K562 (cell line): Measurements from ENCODE around the gene UMODL1. TPM values are rescaled to one million over a fixed set of nuclear protein-coding genes. Genes with fewer than 3 reads are reported as not detected.

ENCODE experiments used
- ATAC-seq: fragments of 200-7000 bp; cut with Tn5 transposase; 3 replicates; pipeline ENCODE4 v1.9.1; 2020; ENCODE audit warnings: moderate library complexity
- BruUV-seq: library from RNA; stranded (reverse); fragments of 400-500 nt; replicated peaks from 2 replicates; lab custom pipeline; 2021; lab: Mats Ljungman, UMichigan
- CTCF ChIA-PET: fragments of 300-600 bp; formaldehyde crosslinking; extraction: SDS; loops from one replicate; lab custom pipeline; 2021; ENCODE audit warnings: low intra/inter-chr PET ratio; lab: Yijun Ruan, JAX
- POLR2A ChIA-PET: fragments of 300-600, 350-650 bp; sonication (Branson Sonifier 250); formaldehyde crosslinking; extraction: SDS; loops from one replicate; lab custom pipeline; 2021; ENCODE audit warnings: antibody characterized with exemption, inconsistent platforms; lab: Yijun Ruan, JAX
- DNase-seq, 4 experiments: peaks; one replicate each; pipeline versions ENCODE4 v3.0.0 to v3.0.0-alpha.2; 2011 to 2018; ENCODE audit warnings: low spot score in 3 of 4, mixed read lengths in 3 of 4; ENCODE audit errors: extremely low read depth in 1 of 4
- FAIRE-seq: peaks from 2 replicates; lab custom pipeline; 2011; peaks lifted over from hg19 to GRCh38; lab: Jason Lieb, UNC
- H2AFZ ChIP-seq: 2 replicates; pipeline ENCODE4 v1.6.0; 2011; ENCODE audit warnings: low read depth, low read length, control low read depth, inconsistent platforms
- H3K27ac ChIP-seq: fragments of 200-600 bp; 3 replicates; pipeline ENCODE4 v1.8.0; 2011; ENCODE audit warnings: low read depth, mild to moderate bottlenecking, control low read depth, inconsistent platforms, low read length, moderate library complexity, mixed read lengths; ENCODE audit errors: extremely low read depth
- H3K27me3 ChIP-seq, 2 experiments: fragments of 300-600 bp in 1 of 2; 2 replicates in 1 of 2; 3 replicates in 1 of 2; pipeline versions ENCODE4 v1.6.0 to v1.8.0; 2011; ENCODE audit warnings: inconsistent platforms in 2 of 2, low read length in 2 of 2, mild to moderate bottlenecking in 1 of 2, mixed read lengths in 1 of 2, moderate library complexity in 1 of 2; ENCODE audit not compliant: control insufficient read depth in 2 of 2, insufficient read depth in 2 of 2
- H3K36me3 ChIP-seq: fragments of 300-600 bp; 3 replicates; pipeline ENCODE4 v1.8.0; 2011; ENCODE audit warnings: mild to moderate bottlenecking, low read length, inconsistent platforms; ENCODE audit not compliant: control insufficient read depth, insufficient read depth
- H3K4me1 ChIP-seq, 2 experiments: fragments of 200-600 bp in 1 of 2; replicated peaks in 1 of 2; 2 replicates in 1 of 2; 3 replicates in 1 of 2; pipeline versions ENCODE4 v1.5.1 to v1.8.0; 2011; ENCODE audit warnings: inconsistent platforms in 2 of 2, low read length in 2 of 2, mild to moderate bottlenecking in 1 of 2, mixed read lengths in 1 of 2, moderate library complexity in 1 of 2; ENCODE audit not compliant: control insufficient read depth in 2 of 2, insufficient read depth in 2 of 2
- H3K4me2 ChIP-seq: 2 replicates; pipeline ENCODE4 v1.6.1; 2011; ENCODE audit warnings: low read length, control low read depth, inconsistent platforms, mixed read lengths; ENCODE audit not compliant: insufficient read depth
- H3K4me3 ChIP-seq: fragments of 200-600 bp; sonication (generic), shearing (Covaris generic); 2 replicates; pipeline ENCODE4 v1.5.1; 2016; ENCODE audit warnings: control low read depth, inconsistent platforms
- H3K79me2 ChIP-seq: fragments of 200-600 bp; 3 replicates; pipeline ENCODE4 v1.8.0; 2011; ENCODE audit warnings: low read length, inconsistent platforms; ENCODE audit not compliant: control insufficient read depth, insufficient read depth
- H3K9ac ChIP-seq, 2 experiments: 2 replicates each; pipeline versions ENCODE4 v1.6.0 to v1.6.1; 2011; ENCODE audit warnings: low read depth in 2 of 2, low read length in 2 of 2, control low read depth in 1 of 2, inconsistent platforms in 1 of 2, mild to moderate bottlenecking in 1 of 2, mixed read lengths in 1 of 2; ENCODE audit not compliant: insufficient read depth in 1 of 2
- H3K9me1 ChIP-seq: one replicate; pipeline ENCODE4 v1.6.0; 2011; ENCODE audit warnings: inconsistent platforms, mild to moderate bottlenecking, low read length, moderate library complexity; ENCODE audit not compliant: control insufficient read depth, insufficient read depth
- H3K9me3 ChIP-seq: replicated peaks from 2 replicates; pipeline ENCODE4 v1.5.1; 2011; ENCODE audit warnings: low read depth, low read length, inconsistent platforms; ENCODE audit not compliant: control insufficient read depth, insufficient read depth
- H4K20me1 ChIP-seq: replicated peaks from 2 replicates; pipeline ENCODE4 v1.6.1; 2011; ENCODE audit warnings: low read length, inconsistent platforms, mixed read lengths; ENCODE audit not compliant: control insufficient read depth, insufficient read depth
- ARNT ChIP-seq, 2 experiments: fragments of 450-650 bp; IDR thresholded peaks; 2 replicates each; pipeline ENCODE4 v1.6.1; 2016; ENCODE audit warnings: mild to moderate bottlenecking in 1 of 2
- BRCA1 ChIP-seq, 2 experiments: fragments of 450-650 bp in 1 of 2; sonication (generic) in 1 of 2; formaldehyde crosslinking in 1 of 2; IDR thresholded peaks; 2 replicates each; pipeline versions ENCODE4 v1.5.0 to v1.6.1; 2017 to 2020; ENCODE audit warnings: mild to moderate bottlenecking in 1 of 2, missing genetic modification reagents in 1 of 2
- CHD1 ChIP-seq: fragments of 200-600 bp; sonication (generic); IDR thresholded peaks from one replicate; pipeline ENCODE4 v1.6.1; 2012; ENCODE audit warnings: mild to moderate bottlenecking, moderate library complexity, low read length, inconsistent platforms
- ETV6 ChIP-seq, 3 experiments: fragments of 150-350 bp in 1 of 3; sonication (generic) in 1 of 3; formaldehyde crosslinking in 1 of 3; IDR thresholded peaks; 2 replicates each; pipeline versions ENCODE4 v1.6.1 to v1.8.0; 2014 to 2022; ENCODE audit warnings: borderline replicate concordance in 2 of 3, low read depth in 2 of 3, antibody characterized with exemption in 1 of 3, low read length in 1 of 3, mild to moderate bottlenecking in 1 of 3, missing genetic modification reagents in 1 of 3
- FOSL1 ChIP-seq: fragments of 200-800 bp; sonication (Bioruptor generic); conservative IDR thresholded peaks from 2 replicates; pipeline ENCODE4 v1.6.1; 2016; ENCODE audit warnings: missing genetic modification characterization, missing compliant biosample characterization
- GTF3C2 ChIP-seq: IDR thresholded peaks from 3 replicates; pipeline ENCODE4 v1.6.1; 2011; ENCODE audit warnings: borderline replicate concordance, mild to moderate bottlenecking, moderate library complexity; ENCODE audit not compliant: insufficient read length; ENCODE audit errors: extremely low read depth
- HMG20B ChIP-seq: fragments of 250-450 bp; sonication (Bioruptor Pico); IDR thresholded peaks from 2 replicates; pipeline ENCODE4 v1.5.0; 2021; ENCODE audit warnings: mild to moderate bottlenecking
- MEF2A ChIP-seq: IDR thresholded peaks from 2 replicates; pipeline ENCODE4 v1.6.1; 2011; ENCODE audit warnings: low read depth, mild to moderate bottlenecking, low read length, moderate library complexity; ENCODE audit not compliant: control insufficient read depth
- NFXL1 ChIP-seq: fragments of 450-650 bp; formaldehyde crosslinking; IDR thresholded peaks from 2 replicates; pipeline ENCODE4 v1.4.0; 2021; ENCODE audit warnings: mild to moderate bottlenecking
- ZNF224 ChIP-seq: sonication (generic); formaldehyde crosslinking; IDR thresholded peaks from 2 replicates; pipeline ENCODE4 v1.8.0; 2022; ENCODE audit warnings: mild to moderate bottlenecking, missing genetic modification reagents
- ZNF263 ChIP-seq: sonication (generic); formaldehyde crosslinking; IDR thresholded peaks from 2 replicates; pipeline ENCODE4 v1.8.0; 2022; ENCODE audit warnings: mild to moderate bottlenecking, missing genetic modification reagents, borderline replicate concordance
- ZNF384 ChIP-seq: IDR thresholded peaks from 2 replicates; pipeline ENCODE4 v1.6.1; 2012; ENCODE audit warnings: low read depth, low read length, improper control_type of control experiment
- ZNF584 ChIP-seq: fragments of 200-800 bp; sonication (Bioruptor generic); IDR thresholded peaks from 2 replicates; pipeline ENCODE4 v1.6.1; 2016; ENCODE audit warnings: low read depth, mild to moderate bottlenecking, missing genetic modification characterization, missing compliant biosample characterization
- ZNF586 ChIP-seq: fragments of 450-650 bp; formaldehyde crosslinking; conservative IDR thresholded peaks from 2 replicates; pipeline ENCODE4 v1.4.0; 2020; ENCODE audit warnings: mild to moderate bottlenecking, moderate library complexity
- ZNF696 ChIP-seq: fragments of 250-450 bp; sonication (Bioruptor Pico); conservative IDR thresholded peaks from 2 replicates; pipeline ENCODE4 v1.4.0; 2020; ENCODE audit warnings: mild to moderate bottlenecking, moderate library complexity
- WGBS: fragments of 100-300 bp; shearing (Covaris generic); methylation state at CpG from one replicate; pipeline ENCODE4 v1.1.6; 2016; ENCODE audit warnings: low coverage, mixed read lengths; ENCODE audit not compliant: insufficient coverage; ENCODE audit errors: missing lambda C conversion rate; 5-methylcytosine and 5-hydroxymethylcytosine counted together
- in situ Hi-C: fragments of 300-500 bp; cut with MboI; formaldehyde crosslinking; loops from 4 replicates; pipeline ENCODE4 v1.15.0; 2018; ENCODE audit warnings: inconsistent platforms, mixed read lengths
- intact Hi-C: fragments of 100-400 bp; cut with micrococcal nuclease; formaldehyde crosslinking; loops from 2 replicates; pipeline ENCODE4 v1.14.2; 2022
- polyA plus RNA-seq, 8 experiments: library from polyadenylated mRNA; depleted of rRNA in 4 of 8; stranded (reverse) in 5 of 8; unstranded in 3 of 8; fragments of >200 nt; fragmentation: Nextera tagmentation in 2 of 8; fragmentation: Illumina TruSeq in 1 of 8; extraction: Ambion mirVana in 2 of 8; extraction: Trizol in 1 of 8; gene quantifications; 2 replicates each; pipeline versions ENCODE4 v1.2.1 to v1.2.3, GENCODE V29; 2011 to 2014; ENCODE audit warnings: inconsistent platforms in 1 of 8, missing spikeins in 1 of 8
- total RNA-seq, 7 experiments: library from RNA; depleted of rRNA in 6 of 7; stranded (reverse); fragments of >200 nt in 6 of 7; fragmentation: Illumina TruSeq in 2 of 7; extraction: Trizol in 2 of 7; gene quantifications; 2 replicates each; pipeline versions ENCODE4 v1.2.1 to v1.2.3, GENCODE V29; 2011 to 2021; ENCODE audit warnings: low replicate concordance in 1 of 7
- TF ChIP-seq, protein P1 (sequence below): fragments of 450-650 bp; conservative IDR thresholded peaks from 2 replicates; pipeline ENCODE4 v1.6.1; 2016; ENCODE audit warnings: missing genetic modification characterization, low read depth, mild to moderate bottlenecking, missing compliant biosample characterization, moderate library complexity

Gene UMODL1
- total and polyA plus RNA-seq, 9 of the 15 experiments (the other 6 are each of a cell fraction or from before 2014, with no cell fraction given): not detected

DNA sequence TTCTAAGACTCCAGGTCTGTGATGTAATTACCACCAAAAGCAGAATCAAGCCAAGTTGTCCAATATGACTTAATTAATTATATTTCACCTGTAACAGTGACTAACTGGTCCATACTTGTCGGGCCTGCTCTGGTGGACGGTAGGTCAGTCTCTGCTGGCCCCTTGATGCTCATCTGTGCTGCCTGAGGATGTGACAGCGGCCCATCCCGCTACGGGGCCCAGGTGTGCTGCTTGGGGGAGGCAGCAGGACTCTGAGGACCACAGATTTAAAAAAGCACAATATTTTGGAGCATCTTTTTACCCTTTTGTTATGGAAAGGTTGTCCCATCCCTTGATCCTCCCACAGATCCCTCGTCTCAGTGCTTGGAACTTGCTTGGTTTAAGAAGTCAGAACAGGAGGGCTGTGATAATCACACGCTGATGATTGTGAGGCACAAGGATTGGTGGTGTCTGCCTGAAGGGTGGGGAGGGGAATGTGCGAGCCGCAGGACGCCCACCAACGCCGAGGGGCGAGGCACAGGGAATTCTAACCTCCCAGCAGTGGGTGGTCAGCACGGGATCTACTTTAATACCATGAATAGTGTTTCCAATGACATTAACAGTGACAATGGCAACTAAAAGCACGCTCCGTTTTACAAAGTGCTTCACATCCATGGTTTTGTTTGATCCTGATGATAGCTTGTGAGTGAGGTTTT lies 27.8 kb upstream of the UMODL1 start:
- H3K9ac ChIP-seq: no peak overlapping the region
- ATAC-seq (no peak), FAIRE-seq (no peak), DNase-seq (no peak)
- H3K36me3 ChIP-seq: no peaks in the 10 kb centered on the region
- intact Hi-C loops (no loop called here), in situ Hi-C loops (no loop called here)
- H3K27me3 ChIP-seq: peaks cover 74 to 90% of the 10 kb centered on the region in 2 experiments
- H3K9me1 ChIP-seq: no peaks in the 10 kb centered on the region
- 0 out of 2 replicates have a peak, but pooled peaks cover 5% of the 10 kb centered on the region for H3K9me3 ChIP-seq
- BruUV-seq: no TSS peak
- no peak overlapping the region for H3K4me3 ChIP-seq
- no peak overlapping the region for H3K27ac ChIP-seq
- no peaks in the 10 kb centered on the region for H3K79me2 ChIP-seq
- peaks cover 0 to 5% of the 10 kb centered on the region in 2 experiments; a peak in 1 of 5 replicates for H3K4me1 ChIP-seq
- H4K20me1 ChIP-seq: peaks cover 15% of the 10 kb centered on the region
- CTCF ChIA-PET: no interaction called here
- POLR2A ChIA-PET: interaction anchor here (0.8 kb wide), 1 partner anchor 71 kb away, joined by 5 read pairs; no protein-coding TSS in a partner anchor
- under 1% methylated on average over 16 of the region's 16 CpGs for WGBS
- no peak overlapping the region for H3K4me2 ChIP-seq
- H2AFZ ChIP-seq: no peak overlapping the region
- TF ChIP-seq FOSL1 (tag) (no peak), NFXL1 (CRISPR knock-in tag) (no peak), HMG20B (CRISPR knock-in tag) (no peak), MEF2A (no peak), ARNT (IDR thresholded peaks at IDR 0.05) (no peak), BRCA1 (IDR thresholded peaks at IDR 0.05) (no peak), BRCA1 (CRISPR knock-in tag; IDR thresholded peaks at IDR 0.05) (no peak), ZNF696 (CRISPR knock-in tag) (no peak), ETV6 (IDR thresholded peaks at IDR 0.05; ENCODE audit: borderline replicate concordance in 1 of 2, low read depth in 2 of 2, low read length in 1 of 2) (no peak), ETV6 (CRISPR knock-in tag; IDR thresholded peaks at IDR 0.05; ENCODE audit: borderline replicate concordance) (no peak), GTF3C2 (no peak), ZNF384 (no peak), ZNF263 (CRISPR knock-in tag) (no peak), CHD1 (no peak), ZNF586 (CRISPR knock-in tag) (no peak), ZNF584 (no peak), ZNF224 (CRISPR knock-in tag) (no peak)
- TF ChIP-seq, protein P1, sequence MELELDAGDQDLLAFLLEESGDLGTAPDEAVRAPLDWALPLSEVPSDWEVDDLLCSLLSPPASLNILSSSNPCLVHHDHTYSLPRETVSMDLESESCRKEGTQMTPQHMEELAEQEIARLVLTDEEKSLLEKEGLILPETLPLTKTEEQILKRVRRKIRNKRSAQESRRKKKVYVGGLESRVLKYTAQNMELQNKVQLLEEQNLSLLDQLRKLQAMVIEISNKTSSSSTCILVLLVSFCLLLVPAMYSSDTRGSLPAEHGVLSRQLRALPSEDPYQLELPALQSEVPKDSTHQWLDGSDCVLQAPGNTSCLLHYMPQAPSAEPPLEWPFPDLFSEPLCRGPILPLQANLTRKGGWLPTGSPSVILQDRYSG (tag): no peak
